Pancreas (tissue), 10 donors: Measurements from ENCODE around the gene CCDC71. TPM values are rescaled to one million over a fixed set of nuclear protein-coding genes. Genes with fewer than 3 reads are reported as not detected.
A peak's percentile ranks its signal among the peaks of the same experiment; 100 is the strongest.

Experiments used
- ATAC-seq, 4 donors: fragments of 200-7000 bp; cut with Tn5 transposase; one replicate each; pipeline versions ENCODE4 v1.8.0 to v1.9.1; 2020; ENCODE audit warnings: mild to moderate bottlenecking in 4 of 4, moderate library complexity in 4 of 4
- DNase-seq, 6 donors: peaks; one replicate each; pipeline ENCODE4 v3.0.0-alpha.2; 2020
- FAIRE-seq: peaks from 2 replicates; lab custom pipeline; 2012; peaks lifted over from hg19 to GRCh38; lab: Jason Lieb, UNC
- H3K27ac ChIP-seq, 4 donors: fragments of 200-600 bp; sonication (generic); 1 replicate in 3 of 4; 2 replicates in 1 of 4; pipeline versions ENCODE4 v1.5.0 to v1.8.0; 2020
- H3K27me3 ChIP-seq, 4 donors: fragments of 200-600 bp; one replicate each; pipeline ENCODE4 v1.8.0; 2021
- H3K36me3 ChIP-seq, 3 donors: fragments of 200-600 bp; sonication (generic) in 1 of 3; one replicate each; pipeline versions ENCODE4 v1.5.0 to v1.8.0; 2020 to 2021
- H3K4me1 ChIP-seq, 3 donors: fragments of 200-600 bp; one replicate each; pipeline ENCODE4 v1.8.0; 2021
- H3K4me3 ChIP-seq, 4 donors: fragments of 200-600 bp; sonication (generic) in 2 of 4; one replicate each; pipeline versions ENCODE4 v1.5.0 to v1.8.0; 2020 to 2021
- H3K9me3 ChIP-seq, 4 donors: fragments of 200-600 bp; one replicate each; pipeline ENCODE4 v1.8.0; 2021
- CTCF ChIP-seq, 4 donors: fragments of 200-600 bp; sonication (generic) in 3 of 4; IDR thresholded peaks; one replicate each; pipeline versions ENCODE4 v1.5.0 to v1.8.0; 2021; ENCODE audit warnings: antibody characterized with exemption in 4 of 4
- WGBS, 2 donors: extraction: QIAGEN DNeasy Blood & Tissue Kit; methylation state at CpG; one replicate each; pipeline ENCODE4 v1.1.7; 2013; 5-methylcytosine and 5-hydroxymethylcytosine counted together
- intact Hi-C, 3 donors: fragments of 100-400 bp; cut with DNase I; formaldehyde crosslinking; loops; one replicate each; pipeline versions ENCODE4 v1.11.1 to v1.14.2; 2022
- polyA plus RNA-seq, 2 donors: library from polyadenylated mRNA; stranded (reverse); fragments of 200-250 nt; gene quantifications; one replicate each; pipeline ENCODE4 v1.2.3, GENCODE V29; 2013
- total RNA-seq, 6 donors: library from RNA; stranded (reverse); fragmentation: NEBNext Ultra II Directional in 4 of 6; extraction: Animal tissue kit (Norgen Biotek cat#: 25700) in 4 of 6; gene quantifications; one replicate each; pipeline versions ENCODE4 v1.2.1 to v1.2.4, GENCODE V29; 2021 to 2023
- donor health status: healthy with polysubstance abuse.
- donor health status: DM: no; HTN: no; CAD: no; lungs with moderate emphysema.
- donor health status: DM: no; HTN: no; CAD: no.
- donor health status: control.
- donor health status: control.
- donor health status: Bipolar disorder and iron deficiency.
- donor health status: DM: yes; HTN: yes; CAD: no.
- donor health status: DM: no; HTN: no; CAD: no.
- donor health status: DM: no; HTN: no; CAD: no.
- donor health status: DM: yes; HTN: yes; CAD: no.

The CCDC71 gene
- total and polyA plus RNA-seq, 8 donors = 5.9 to 11.0 (median 8.3) TPM

GRCh38 chr3:49164983-49165720 lies 979 bp downstream of the CCDC71 start:
- FAIRE-seq (no peak), DNase-seq (no peak), ATAC-seq (no peak)
- no peak for TF ChIP-seq CTCF (IDR thresholded peaks at IDR 0.05)
- Histone ChIP-seq H3K36me3 (peaks cover 0 to 9% (median 0%) of the 10 kb centered on the region in 3 donors), H3K27ac (peak overlapping the region in 1 of 4 donors; percentile 63), H3K9me3 (no peaks in the 10 kb centered on the region), H3K4me3 (peak overlapping the region; percentile 88 to 97 (median 94)), H3K4me1 (peaks cover 0 to 7% (median 0%) of the 10 kb centered on the region in 3 donors), H3K27me3 (no peaks in the 10 kb centered on the region)
- intact Hi-C loops = no loop called here
- 25 to 28% methylated on average over 6 of the region's 6 CpGs for WGBS, 2 donors

- 91 to 94% methylated on average over 8 of the region's 8 CpGs for WGBS, 2 donors
- Histone ChIP-seq H3K27ac (no peak overlapping the region), H3K9me3 (no peaks in the 10 kb centered on the region), H3K27me3 (no peaks in the 10 kb centered on the region), H3K4me1 (peaks cover 0 to 7% (median 0%) of the 10 kb centered on the region in 3 donors), H3K36me3 (peaks cover 0 to 9% (median 0%) of the 10 kb centered on the region in 3 donors), H3K4me3 (no peak overlapping the region)
- no peak for TF ChIP-seq CTCF (IDR thresholded peaks at IDR 0.05)
- DNase-seq (no peak), ATAC-seq (no peak), FAIRE-seq (no peak)
- intact Hi-C loops = no loop called here
These were observed 2.5 kb downstream of the CCDC71 start for GRCh38 chr3:49163609-49164008.

- ATAC-seq = no peak
- H3K4me1 ChIP-seq = peaks cover 0 to 7% (median 0%) of the 10 kb centered on the region in 3 donors
- no peaks in the 10 kb centered on the region for H3K27me3 ChIP-seq
- TF ChIP-seq CTCF (IDR thresholded peaks at IDR 0.05) = no peak
- no peak for DNase-seq
- no peak overlapping the region for H3K27ac ChIP-seq
- WGBS, 2 donors = 91 to 96% methylated on average over 21 of the region's 21 CpGs
- H3K9me3 ChIP-seq = no peaks in the 10 kb centered on the region
- H3K36me3 ChIP-seq = peaks cover 0 to 9% (median 0%) of the 10 kb centered on the region in 3 donors
- FAIRE-seq = no peak
- H3K4me3 ChIP-seq = no peak overlapping the region
- intact Hi-C loops = no loop called here
These were observed 3.2 kb downstream of the CCDC71 start for GRCh38 chr3:49162751-49163419.

GRCh38 chr3:49161808-49162530 lies 4.2 kb downstream of the CCDC71 start:
- peaks cover 0 to 9% (median 0%) of the 10 kb centered on the region in 3 donors for H3K36me3 ChIP-seq
- FAIRE-seq = no peak
- H3K4me3 ChIP-seq = no peak overlapping the region
- 87 to 90% methylated on average over 3 of the region's 3 CpGs for WGBS, 2 donors
- no peaks in the 10 kb centered on the region for H3K27me3 ChIP-seq
- ATAC-seq = no peak
- intact Hi-C loops = no loop called here
- no peaks in the 10 kb centered on the region for H3K9me3 ChIP-seq
- H3K4me1 ChIP-seq = peaks cover 0 to 7% (median 0%) of the 10 kb centered on the region in 3 donors
- no peak for DNase-seq
- no peak overlapping the region for H3K27ac ChIP-seq
- no peak for TF ChIP-seq CTCF (IDR thresholded peaks at IDR 0.05)
